Stimulated activated CD4-positive, alpha-beta T cell treated with anti-CD3 and anti-CD28 coated beads, TNF-alpha, amount 100 ng/mL, for 48 hours (primary cell): ENCODE measurements around the gene SP140.
"Not testable (repeated sequence)": the region's sequence is repeated elsewhere in the genome, so short reads cannot be mapped to it uniquely, and the experiment has no call there.

Experiments
- DNase-seq, 3 donors: peaks; one replicate each; pipeline ENCODE4 v3.0.0-alpha.2; 2020; ENCODE audit warnings: low read depth in 3 of 3

SP140 gene

DNA sequence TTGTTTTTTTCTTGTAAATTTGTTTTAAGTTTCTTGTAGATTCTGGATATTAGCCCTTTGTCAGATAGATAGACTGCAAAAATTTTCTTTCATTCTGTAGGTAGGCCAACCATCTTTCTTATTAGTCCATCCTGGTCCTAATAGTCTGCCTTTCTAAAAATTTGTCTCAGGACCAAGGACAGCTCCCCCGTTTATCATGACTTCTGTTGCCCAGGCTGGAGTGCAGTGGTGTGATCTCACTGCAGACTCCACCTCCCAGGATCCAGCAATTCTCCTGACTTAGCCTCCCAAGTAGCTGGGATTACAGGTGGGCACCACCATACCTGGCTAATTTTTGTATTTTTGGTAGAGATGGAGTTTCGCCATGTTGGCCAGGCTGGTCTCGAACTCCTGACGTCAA lies 63.8 kb downstream of the SP140 start:
- DNase-seq = not testable (repeated sequence)

DNA sequence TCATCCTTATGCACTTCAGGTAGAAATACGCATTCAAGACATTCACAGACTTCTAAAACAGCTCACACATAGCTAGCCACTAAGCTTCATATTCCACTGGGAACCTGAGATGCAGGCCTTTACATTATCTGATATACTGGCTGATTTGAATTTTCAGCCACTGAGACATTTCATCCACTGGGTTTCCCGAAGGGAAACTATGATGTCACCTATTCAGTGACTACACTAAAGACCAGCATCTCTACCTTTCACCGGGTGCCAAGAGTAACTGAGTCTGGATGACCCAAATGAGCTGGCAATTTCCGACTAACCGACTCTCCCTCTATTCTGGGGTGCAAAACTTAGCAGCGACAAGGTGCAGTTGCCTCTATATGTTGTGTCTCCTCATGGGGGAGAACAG lies 69.7 kb downstream of the SP140 start:
- no peak for DNase-seq

DNA sequence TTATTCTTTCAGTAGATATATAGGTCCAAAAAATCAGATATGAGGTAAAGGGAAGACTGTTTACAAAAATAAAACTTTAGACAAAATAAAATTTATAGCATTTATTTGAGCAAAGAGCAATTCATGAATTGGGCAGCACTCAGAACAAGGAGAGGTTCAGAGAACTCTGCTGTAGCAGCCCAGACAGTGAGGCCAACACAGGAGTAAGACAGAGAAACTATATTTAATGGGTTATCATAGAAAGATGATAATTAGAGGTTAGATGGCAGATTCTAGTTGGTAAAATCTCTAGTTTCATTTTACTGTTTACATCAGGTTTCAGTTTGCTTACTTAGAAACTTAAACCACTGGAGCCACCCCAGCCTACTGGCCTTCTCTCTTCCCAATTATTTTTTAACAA lies 71.4 kb downstream of the SP140 start:
- DNase-seq = no peak

DNA sequence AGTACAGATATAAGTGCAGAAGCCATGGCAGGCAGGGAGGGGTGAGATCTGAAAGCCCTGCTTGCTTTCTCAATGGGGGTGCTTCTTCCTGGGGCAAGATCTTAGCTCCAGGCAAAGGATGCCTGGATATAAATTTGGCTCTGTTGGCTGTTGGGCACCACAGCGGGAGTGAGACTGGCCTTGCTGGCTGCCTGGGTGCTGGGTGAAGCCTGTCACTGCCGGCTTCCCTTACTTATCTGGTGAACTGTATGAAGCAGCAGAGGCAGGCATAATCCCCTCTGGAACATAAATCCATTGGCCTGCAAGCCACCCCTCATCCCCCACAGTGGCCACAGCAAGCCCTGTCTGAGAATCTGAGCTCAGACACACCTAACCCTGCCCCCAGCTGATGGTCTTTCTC lies 74.1 kb downstream of the SP140 start:
- no peak for DNase-seq

DNA sequence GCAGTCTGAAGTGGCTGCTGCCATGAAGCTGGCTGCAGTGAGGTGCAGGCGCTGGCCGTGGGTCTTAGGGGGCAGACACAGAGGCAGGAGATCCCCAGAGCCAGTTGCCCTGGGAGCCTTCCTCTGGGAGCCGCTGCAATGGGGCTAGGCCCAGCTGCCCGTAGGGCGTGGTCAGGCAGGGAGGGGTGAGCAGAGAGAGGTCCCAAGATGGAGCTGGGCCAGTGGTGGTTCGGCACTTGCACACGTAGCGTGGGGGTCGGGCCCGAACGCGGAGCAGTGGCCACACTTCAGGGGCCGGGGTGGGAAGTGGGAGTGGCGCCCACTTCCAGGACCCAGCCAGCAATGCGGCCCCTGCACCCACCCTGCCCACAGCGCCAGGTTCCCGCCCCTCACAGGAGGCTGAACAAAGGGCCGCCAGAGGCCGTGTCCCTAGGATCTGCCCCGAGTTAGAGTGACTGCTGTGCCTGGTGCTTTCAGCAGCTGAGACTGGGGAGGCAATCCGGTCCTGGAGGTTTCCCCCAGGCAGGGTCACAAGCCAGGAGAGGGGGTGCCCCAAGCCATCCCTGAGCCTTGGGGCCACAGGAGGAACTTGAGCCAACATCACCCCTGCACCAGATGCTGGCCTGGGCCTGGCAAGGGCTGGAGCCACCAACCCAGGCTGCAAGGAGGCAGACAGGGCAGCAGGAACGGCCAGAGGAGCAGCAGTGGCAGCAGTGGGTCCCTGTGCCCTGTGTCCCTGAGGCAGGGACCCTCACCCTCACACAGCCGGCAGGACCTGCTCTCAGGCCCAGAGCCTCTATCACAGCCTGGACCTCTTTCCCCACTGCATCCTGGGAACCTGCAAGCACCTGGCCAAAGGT lies 80.1 kb downstream of the SP140 start:
- DNase-seq = no peak

DNA sequence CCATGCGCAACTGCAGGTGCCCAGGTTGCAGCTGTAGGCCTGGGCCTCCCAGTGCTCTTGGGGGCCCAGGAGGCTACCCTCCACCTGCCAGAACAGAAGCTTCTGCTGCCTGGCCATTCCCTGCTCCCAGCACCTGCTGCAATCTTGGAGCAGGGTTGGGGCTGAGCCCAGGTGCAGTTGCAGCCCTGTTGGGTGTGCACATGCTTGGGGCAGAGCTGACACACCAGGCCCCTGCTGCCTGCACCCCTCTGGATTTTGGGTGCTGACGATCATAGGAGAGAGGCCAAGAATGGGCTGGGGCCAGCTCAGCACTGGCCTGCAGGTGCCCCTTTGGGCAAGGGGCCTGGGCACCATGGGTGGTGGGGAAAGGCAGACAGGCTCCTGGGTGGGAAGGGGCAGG lies 80.9 kb downstream of the SP140 start:
- no peak for DNase-seq

DNA sequence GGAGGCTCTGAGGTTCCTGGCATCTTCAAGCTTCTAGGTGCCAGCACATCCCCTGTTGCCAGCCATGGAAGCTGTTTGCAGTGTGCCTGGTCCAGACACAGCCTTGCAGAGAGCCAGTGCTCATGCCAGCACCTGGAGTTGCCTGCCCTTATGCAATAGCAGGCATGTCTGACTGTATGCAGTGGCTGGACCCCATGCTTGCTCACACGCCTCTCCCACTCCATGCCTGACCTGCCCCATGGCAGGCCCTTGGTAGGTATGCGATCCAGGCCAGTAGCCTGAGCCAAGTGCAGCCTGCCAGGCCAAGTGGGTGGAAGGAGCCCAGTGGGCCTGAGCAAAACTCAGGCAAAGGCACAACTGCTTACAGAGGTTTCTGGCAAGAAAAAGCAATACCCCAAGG lies 81.9 kb downstream of the SP140 start:
- no peak for DNase-seq

DNA sequence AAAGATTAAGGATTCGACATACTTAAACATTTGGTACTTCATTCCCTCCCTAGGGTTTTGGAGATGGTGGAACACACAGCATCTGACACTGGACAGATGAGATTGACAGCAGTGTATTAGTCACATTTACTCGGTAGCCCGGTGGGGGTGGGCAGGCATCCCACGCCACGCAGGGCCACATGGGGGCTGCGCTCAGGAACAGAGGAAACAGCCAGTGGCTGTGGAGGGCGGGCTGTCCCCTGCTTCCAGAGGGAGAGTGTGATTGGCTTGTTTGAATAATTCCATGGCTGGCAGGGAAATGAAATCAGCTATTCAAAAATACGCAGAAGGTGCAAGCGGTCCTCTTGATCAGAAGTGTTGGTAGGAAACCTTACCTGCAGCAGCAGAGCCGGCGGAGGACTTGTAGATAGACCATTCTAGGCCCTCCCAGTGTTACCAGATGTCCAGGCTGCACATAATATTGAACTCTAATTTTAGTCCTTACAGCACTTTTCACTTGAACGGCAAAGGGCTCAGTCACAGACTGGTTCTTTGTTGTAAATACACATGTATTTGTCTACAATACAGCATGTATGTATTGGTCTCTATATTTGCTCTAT lies 83.0 kb downstream of the SP140 start:
- DNase-seq = no peak

DNA sequence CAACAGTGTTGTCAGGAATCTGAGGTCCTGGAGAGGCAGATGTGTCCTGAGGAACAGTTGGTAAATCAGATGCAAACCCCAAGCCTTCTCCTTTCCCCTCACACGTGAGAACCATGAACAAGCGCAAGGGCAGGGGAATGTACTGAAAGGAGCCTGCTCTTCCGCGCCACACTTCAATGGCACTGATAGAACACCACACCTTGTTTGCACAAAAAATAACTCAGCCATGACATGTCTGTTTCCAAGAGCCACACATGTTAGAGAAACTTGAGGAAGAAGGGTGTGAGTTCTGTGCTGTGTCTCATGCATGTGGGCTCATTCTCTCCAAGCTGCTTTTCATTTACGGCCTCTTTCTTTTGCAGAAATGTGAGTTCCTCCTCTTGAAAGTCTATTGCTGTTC lies 85.3 kb downstream of the SP140 start:
- not testable (repeated sequence) for DNase-seq

DNA sequence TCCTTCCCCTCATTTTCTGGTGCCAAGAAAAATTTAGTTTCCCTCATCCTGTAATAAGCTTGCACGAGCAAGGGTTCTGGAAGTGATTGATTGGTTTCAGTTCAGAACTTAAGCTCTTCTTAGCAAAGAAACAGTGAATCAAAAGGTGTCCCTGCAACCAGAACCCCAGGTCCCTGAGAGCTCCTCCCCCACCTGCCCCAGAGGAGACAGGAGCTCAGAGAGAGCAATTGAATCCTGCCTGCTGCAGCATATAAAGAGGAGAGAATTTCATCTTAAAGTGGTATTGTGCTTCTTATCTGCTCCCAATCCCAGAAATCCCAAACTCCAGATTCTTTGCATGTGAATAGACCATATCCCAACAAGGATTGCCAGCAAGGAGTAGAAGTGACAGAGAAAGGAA lies 86.1 kb downstream of the SP140 start:
- not testable (repeated sequence) for DNase-seq

DNA sequence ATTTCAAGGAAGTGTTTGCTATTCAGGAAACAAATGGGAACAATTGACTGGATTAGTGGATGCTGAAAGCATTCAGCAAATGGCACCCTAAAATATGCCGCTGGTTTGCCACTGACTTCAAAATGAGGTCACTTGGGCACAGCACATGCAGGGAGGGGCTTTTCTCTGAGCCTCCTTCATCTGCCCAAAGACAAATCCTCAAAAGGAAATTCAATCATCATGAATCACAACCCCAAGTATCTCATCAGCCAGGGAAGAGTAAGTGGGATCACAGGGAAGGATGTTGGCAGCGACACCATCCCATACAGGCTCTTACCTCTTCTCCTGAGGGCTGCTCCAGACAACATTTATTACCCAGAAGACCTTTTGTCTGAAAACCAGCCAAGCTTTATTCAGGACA lies 87.1 kb downstream of the SP140 start:
- no peak for DNase-seq

DNA sequence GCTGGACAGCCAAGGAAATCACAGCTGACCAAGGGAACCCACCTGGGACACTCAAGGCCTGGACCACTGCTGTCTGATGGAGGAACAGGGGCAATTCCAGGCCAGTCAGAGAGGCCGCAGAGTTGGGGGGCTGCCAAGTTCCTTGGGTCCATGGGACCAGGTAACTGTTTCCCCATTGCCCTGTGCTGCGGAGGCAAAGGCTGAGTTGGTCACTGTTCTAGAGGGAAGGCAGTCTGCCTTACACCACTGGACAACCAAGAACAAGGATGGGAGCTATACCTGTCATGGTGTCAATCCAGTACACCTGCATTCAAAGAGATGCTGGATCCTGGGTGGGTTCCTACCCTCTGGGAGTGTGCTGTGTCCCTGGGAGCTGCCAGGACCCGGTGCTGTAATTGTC lies 91.8 kb downstream of the SP140 start:
- DNase-seq = no peak

DNA sequence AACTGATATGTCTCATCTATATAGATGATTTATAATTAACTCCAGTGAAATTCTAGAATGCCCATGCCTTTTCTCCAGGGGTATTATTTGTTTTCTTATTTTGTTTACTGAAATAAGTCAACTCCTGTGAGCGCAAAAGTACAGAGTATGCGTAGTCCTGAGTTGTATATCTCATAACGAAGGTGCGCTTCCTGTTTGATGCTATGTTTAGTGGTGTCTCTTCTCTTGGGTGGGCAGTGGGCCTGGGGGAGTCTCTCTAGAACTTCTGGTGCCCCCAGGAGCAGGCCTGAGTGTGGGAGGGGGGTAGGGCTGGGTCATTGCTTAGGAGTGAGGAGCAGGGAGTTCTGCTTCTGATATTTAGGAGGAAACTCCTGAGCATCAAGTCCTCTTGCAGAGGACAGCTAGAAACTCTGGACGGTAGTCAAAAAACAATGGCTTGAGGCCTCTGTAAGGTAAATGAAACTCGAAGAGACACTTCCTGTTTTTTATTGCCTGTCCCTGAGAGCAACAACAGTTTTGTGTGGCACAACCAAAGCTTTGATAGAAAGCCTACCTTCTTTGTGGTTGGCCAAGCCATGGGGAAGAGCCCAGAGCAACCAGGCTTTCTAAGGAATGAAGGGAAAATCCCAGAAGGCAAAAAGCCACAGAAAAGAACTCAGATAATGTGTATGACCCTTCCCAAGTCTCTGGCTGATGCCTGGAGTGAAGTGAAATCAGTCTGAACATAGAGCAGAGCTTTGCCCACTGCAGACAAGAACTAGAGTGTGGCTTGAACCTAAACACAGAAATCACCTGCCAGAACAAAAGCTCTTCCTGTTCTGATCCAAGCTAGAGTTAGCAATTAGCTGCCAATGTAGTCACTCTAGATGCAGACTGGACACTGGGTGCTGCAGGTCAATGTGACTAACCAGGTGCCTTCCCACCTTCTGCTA lies 92.9 kb downstream of the SP140 start:
- no peak for DNase-seq

DNA sequence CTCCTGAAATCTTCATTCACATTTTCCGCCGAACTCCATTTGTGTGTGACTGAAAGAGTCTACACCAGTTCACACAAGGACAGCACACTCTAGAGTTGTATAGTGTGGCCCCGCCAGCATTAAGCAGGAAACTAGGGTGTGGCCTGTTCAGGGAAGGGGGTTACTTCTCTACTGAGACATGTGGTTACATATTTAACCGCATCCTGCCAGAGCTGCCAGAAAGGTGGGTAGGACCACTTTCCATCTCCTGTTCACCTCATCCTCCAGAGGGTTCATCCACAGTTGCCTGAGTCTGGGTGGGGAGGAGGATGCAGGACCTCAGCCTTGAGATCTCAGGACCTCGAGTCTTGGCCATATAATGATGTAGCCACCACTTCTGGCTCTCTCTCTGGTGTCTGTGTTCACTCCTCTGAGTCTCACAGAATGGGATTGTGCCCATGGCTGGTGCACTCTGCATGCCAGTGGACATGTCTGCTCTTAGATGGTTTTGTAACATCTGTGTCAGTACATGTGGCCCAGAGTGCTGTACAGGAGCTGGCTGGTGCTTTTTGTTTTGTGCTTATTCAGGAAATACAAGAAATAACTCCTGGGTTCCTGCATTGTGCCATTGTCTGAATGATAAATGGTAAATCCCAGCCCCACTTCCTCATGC lies 93.8 kb downstream of the SP140 start:
- peak; percentile 37 to 68 (median 46) for DNase-seq

DNA sequence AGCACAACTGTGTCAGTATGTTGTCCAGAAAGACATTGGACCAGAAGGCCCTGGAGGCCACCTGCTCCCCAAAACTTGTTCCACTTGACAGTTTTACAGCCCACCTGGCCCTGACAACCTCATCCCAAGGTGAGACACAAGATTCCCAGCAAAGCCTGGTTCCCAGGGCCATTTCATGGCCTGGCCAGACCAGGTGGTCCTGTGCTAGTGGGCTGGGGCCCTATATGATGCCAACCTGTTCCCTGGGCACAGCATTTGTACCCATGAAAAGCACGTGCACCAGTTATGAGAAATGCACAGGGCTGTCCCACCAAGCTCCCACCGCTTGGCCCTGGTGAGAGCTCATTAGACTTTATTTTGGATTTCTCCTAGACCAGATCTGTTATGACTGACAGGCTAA lies 95.5 kb downstream of the SP140 start:
- no peak for DNase-seq

DNA sequence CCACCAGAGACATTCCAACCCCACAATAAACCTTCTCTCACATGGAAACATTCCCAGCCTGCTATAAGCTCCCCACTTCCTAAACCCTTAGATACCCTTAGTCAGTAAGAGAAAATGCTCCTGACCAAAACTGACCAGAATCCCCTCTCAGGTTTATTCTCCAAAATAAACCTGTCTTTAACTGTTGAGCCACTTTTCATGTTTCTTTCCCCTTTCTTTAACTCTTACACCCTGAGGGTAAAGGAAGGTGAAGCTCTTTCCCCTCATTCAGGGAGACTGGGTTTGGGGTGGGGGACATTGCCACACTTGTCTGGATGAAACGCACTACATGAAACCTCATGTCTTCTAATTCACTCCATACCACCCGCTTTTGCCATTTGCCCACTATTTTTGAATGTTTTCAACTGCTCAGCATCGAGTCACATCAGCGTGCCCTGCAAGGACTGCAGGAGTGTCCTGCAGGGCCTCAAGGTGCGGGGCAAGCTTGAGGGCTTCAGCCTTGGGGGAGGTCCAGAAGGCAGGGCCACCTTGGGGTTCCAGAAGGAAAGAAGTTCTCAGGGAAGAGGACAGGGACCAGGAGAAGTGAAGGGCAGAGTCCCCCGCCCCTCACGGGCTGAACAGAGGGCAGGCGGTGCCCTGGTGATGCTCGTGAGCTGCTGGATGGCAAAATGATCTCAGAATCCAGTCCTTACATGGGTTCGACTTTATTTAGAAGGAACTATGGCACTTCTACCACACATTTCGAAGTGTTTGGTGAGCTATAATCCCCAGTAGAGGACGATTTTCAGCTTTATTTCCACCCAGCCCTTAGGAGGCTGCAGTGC lies 97.2 kb downstream of the SP140 start:
- DNase-seq = no peak

DNA sequence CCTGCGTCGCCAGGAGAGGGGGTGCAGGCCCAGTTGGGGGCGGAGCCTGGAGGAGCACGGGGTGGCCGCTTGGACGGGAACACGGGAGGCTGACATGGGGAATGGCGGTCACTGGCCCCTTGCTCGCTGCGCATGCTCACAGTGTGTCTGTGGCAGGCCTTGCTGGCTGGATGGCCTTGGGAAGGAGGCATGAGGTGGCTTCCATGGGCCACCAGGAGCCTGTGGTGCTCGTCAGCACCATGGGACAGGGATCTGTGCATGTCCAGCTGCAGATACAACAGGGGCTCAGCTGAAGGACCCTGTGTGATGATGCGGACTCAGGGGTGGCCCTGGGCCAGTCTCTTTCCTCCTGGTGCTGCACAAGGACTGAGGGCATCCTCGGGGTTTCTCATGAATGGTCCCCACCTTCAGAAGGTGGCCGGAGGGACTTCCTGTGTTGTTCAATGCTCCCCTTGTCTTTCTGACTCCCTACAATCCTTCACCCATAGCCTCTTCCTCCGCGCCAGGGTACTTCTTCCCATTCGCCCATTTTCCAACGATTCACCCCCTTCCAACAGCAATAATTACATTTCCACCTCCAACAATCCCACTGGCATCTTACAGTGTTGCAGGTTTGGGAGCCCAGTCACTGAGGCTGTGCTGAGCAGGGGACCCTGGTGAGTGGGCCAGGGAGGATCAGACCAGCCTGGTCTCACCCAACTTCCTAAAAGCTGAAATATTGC lies 98.0 kb downstream of the SP140 start:
- DNase-seq = no peak

DNA sequence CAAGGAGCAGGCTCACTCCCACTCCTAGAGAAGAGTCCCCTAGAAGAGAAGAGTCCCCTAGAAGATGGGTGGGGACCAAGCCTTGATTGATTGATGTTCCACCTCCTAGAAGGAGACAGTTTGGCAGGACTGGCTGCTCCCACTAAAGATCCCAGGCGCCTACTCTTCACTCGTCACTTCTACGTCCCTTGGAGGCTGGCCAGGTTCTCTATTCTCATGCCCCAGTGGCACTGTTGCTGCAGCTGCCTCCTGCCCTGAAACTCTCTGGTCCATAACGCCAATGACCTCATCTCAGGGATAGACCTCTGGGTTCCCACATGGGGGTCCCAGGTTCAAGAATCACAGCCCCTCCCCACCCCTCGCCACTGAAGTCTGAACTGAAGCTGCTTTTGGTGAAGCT lies 99.0 kb downstream of the SP140 start:
- no peak for DNase-seq

DNA sequence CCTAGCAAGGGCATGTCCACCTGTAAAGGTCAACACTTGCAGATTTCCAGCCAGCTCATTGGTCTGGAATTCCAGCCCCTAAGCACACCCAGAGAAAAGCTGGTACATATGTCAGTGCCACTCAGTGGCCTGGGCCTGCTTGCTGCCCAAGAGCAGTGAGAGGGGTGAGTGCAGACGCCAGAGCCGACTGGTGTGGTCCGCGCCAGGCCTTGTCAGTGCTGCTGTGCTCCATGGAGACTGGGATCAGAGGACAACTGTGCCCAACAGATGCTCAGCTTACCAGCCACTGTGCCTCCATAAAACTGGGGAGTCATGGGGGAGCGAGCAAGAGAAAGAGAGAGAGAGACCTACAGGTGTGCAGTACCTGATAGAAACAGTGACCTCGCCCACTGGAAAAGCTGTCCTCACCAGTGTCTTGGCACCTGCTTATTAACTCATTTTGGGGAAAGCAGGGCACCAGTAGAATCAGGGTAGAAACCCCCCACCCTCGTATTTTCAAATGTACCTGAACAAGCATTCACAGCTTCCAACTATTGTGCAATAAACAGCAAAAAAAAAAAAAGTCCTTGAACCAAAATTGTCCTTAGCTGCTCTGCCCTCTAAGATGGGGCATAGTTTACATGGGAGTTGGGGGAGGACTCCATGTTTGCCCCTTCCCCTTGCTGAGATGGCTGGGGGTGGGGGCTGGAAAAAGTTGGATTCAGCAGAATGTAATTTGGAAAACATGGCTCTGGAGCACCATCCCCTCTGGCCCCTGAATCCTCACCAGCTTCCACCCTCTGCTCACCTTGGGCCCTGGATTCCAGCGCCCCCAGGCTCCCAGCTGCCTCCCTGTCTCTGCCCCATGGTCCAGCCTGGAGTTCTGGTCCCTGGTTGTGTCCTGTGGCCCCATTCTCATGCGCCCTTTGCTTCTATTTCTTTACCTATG lies 100.0 kb downstream of the SP140 start:
- DNase-seq = no peak
